Measurements from ENCODE around the gene PCBP3.

PCBP3 gene

GRCh38 chr21:45944601-45945000 is 301.1 kb downstream of the PCBP3 start:
- H3K4me3 ChIP-seq (ENCODE audit: low read depth, low read length), result no peak overlapping the region

GRCh38 chr21:45945066-45945867 is 301.7 kb downstream of the PCBP3 start:
- no peak overlapping the region for H3K4me3 ChIP-seq (ENCODE audit: low read depth, low read length)
- no peak for TF ChIP-seq CTCF (IDR thresholded peaks at IDR 0.05; ENCODE audit: low read depth, low read length, missing control alignments)
- in situ Hi-C loops (cut with HindIII; ENCODE audit: low sequenced_read_pairs), result no loop called here
- DNase-seq (ENCODE audit: low read depth), result no peak

More at GRCh38 chr21:45944601-45945000, 301.1 kb downstream of the PCBP3 start:
- no peak for TF ChIP-seq CTCF (IDR thresholded peaks at IDR 0.05; ENCODE audit: low read depth, low read length, missing control alignments)
- in situ Hi-C loops (cut with HindIII; ENCODE audit: low sequenced_read_pairs), result no loop called here
- no peak for DNase-seq (ENCODE audit: low read depth)

GRCh38 chr21:45945868-45946210 is 302.3 kb downstream of the PCBP3 start:
- no peak for TF ChIP-seq CTCF (IDR thresholded peaks at IDR 0.05; ENCODE audit: low read depth, low read length, missing control alignments)
- no peak for DNase-seq (ENCODE audit: low read depth)
- in situ Hi-C loops (cut with HindIII; ENCODE audit: low sequenced_read_pairs), result no loop called here
- no peak overlapping the region for H3K4me3 ChIP-seq (ENCODE audit: low read depth, low read length)

- no peak for DNase-seq (ENCODE audit: low read depth)
- no peak for TF ChIP-seq CTCF (IDR thresholded peaks at IDR 0.05; ENCODE audit: low read depth, low read length, missing control alignments)
- H3K4me3 ChIP-seq (ENCODE audit: low read depth, low read length), result no peak overlapping the region
- in situ Hi-C loops (cut with HindIII; ENCODE audit: low sequenced_read_pairs), result no loop called here
These were observed 303.8 kb downstream of the PCBP3 start for GRCh38 chr21:45947296-45947695.

- in situ Hi-C loops (cut with HindIII; ENCODE audit: low sequenced_read_pairs), result no loop called here
- no peak overlapping the region for H3K4me3 ChIP-seq (ENCODE audit: low read depth, low read length)
- no peak for DNase-seq (ENCODE audit: low read depth)
- no peak for TF ChIP-seq CTCF (IDR thresholded peaks at IDR 0.05; ENCODE audit: low read depth, low read length, missing control alignments)
These were observed 304.3 kb downstream of the PCBP3 start for GRCh38 chr21:45947716-45948255.

- TF ChIP-seq CTCF (IDR thresholded peaks at IDR 0.05; ENCODE audit: low read depth, low read length, missing control alignments), result no peak
- no peak overlapping the region for H3K4me3 ChIP-seq (ENCODE audit: low read depth, low read length)
- in situ Hi-C loops (cut with HindIII; ENCODE audit: low sequenced_read_pairs), result no loop called here
These were observed 305.1 kb downstream of the PCBP3 start for GRCh38 chr21:45948576-45949141.

More at GRCh38 chr21:45948576-45949141, 305.1 kb downstream of the PCBP3 start:
- DNase-seq (ENCODE audit: low read depth), result no peak

All from astrocyte of the cerebellum (primary cell).